Stimulated activated CD8-positive, alpha-beta memory T cell treated with anti-CD3 and anti-CD28 coated beads, Interleukin-7, amount 100 ng/mL, for 24 hours (primary cell): Measurements from ENCODE around the gene SLC7A7.
"Not testable (repeated sequence)": the region's sequence is repeated elsewhere in the genome, so short reads cannot be mapped to it uniquely, and the experiment has no call there.

Experiments
- DNase-seq: peaks from one replicate; pipeline ENCODE4 v3.0.0-alpha.2; 2020; ENCODE audit warnings: low read depth

SLC7A7 gene

DNA sequence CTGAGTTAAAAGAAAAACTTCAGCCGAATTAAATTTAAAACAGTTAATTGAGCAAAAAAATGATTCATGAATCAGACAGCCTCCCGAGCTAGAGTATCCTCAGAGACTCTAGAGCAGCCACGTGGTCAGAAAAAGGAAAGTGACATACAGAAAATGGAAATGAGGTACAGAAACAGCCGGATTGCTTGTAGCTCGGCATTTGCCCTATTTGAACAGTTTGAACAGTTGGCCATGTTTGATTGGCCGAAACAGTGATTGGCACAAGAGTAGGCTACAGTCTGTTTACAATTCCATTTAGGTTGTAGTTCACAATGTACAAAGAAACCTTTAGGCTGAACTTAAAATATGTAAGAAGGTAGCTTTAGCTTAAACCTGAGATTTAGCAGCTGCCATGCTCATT is 61.6 kb downstream of the SLC7A7 start:
- DNase-seq: no peak

GRCh38 chr14:22752422-22752821 is 62.8 kb downstream of the SLC7A7 start:
- no peak for DNase-seq

DNA sequence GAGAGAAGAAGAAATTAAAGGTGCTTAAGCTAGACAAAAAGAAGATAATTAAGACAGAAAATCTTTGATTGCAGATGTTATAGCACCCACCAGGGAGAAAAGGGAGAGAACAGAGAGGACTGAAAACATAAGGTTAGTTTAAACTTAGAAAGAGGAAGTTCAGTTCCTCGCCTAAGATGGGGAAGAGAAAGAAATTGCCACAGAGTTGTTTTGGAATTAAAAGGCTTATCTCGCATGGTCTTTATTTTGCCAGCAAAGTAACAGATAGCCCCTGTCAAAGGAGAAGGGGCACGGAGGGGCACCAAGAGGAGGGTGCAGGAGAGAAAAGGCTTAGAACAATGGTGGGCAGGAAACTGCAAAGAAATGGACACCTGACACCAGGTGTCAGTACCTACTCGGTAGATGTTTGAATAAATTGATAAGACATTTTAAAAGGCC is 66.6 kb downstream of the SLC7A7 start:
- DNase-seq: no peak

DNA sequence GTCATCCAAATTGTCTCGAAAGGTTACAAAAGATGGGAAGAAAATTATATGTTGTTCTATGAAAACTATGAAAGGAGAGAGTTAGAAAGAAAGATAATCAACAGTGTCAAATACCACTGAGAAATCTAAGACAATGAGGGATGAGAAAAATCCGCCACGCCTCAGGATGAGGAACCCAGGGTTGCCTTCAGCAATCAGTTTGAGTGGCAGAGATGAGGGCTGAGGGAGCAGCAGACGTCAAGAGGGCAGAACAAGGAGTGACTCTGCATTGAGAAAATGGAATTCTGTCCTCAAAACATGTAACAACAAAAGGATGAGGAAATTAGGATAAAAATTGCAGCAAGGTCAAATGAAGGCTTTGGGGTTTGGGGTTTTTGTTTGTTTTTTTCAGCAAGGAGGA is 67.0 kb downstream of the SLC7A7 start:
- DNase-seq: no peak

- no peak for DNase-seq
Observed at GRCh38 chr14:22747769-22748168, 67.5 kb downstream of the SLC7A7 start.

DNA sequence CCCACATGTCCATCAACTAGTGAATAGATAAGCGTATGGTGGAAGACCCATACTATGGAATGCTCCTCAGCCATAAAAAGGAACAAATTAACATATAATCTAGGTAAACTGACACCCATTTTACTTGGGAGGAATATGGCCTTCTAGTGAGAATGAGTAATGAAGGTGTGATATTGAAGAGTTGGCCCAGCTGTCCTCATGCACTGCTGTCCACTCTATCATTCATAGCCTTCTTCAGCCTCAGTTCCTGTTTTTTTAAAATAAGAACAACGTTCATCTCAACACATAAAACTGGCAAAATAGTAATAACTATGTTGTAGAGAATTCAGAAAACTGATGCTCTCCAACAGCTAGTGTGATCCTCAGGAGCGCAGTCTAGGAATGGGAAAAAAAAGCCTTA is 75.2 kb downstream of the SLC7A7 start:
- no peak for DNase-seq

- DNase-seq: no peak
Observed at GRCh38 chr14:22739423-22739822, 75.8 kb downstream of the SLC7A7 start.

GRCh38 chr14:22737052-22737451 is 78.2 kb downstream of the SLC7A7 start:
- DNase-seq: no peak

DNA sequence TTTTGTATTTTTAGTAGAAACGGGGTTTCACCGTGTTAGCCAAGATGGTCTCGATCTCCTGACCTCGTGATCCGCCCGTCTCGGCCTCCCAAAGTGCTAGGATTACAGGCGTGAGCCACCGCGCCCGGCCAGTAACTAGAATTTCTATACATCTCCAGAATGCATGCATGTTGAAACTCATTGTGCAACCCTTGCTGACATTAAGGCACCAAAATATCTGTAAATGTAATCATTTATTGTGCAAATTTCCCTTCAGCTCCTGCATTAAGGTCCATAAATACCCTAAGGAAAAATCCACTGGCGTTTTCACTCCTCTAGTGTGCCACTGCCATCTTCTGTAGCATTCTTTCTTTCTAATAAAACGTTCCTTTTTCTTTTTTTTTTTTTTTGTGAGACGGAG is 78.9 kb downstream of the SLC7A7 start:
- DNase-seq: not testable (repeated sequence)

DNA sequence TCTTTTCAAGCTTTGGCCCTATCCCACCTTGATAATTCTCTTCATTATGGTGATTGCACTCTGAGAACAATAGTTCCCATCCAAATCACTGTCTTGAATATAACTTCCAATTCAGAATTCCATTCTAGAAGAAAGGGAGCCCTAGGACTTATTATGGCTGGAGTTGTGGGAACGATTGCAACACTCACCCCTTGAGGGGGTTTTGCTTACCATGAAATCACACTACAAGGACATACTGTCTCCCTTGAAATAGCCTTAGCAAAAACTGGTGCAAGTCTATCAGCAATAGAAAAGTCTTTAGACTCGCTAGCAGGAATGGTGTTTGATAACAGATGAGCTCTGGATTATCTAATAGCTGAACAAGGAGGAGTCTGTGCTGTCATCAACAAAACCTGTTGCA is 80.1 kb downstream of the SLC7A7 start:
- no peak for DNase-seq

DNA sequence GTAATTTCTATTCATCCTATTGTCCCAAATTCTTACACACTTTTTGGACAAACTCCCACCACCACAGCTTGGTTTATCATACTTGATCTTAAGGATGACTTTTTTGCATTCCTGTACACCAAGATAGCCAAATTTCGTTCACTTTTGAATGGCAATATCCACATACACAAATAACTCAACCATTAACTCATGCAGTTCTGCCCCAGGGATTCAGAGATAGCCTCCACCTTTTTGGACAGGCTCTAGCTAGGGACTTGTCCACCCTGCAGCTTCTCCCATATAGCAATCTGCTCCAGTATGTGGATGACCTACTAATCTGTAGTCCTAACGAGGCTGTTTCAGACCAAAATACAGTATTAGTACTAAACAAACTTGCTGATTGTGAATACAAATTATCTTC is 81.4 kb downstream of the SLC7A7 start:
- DNase-seq: no peak

- DNase-seq: not testable (repeated sequence)
Observed at GRCh38 chr14:22732062-22732461, 83.2 kb downstream of the SLC7A7 start.

- DNase-seq: no peak
Observed at GRCh38 chr14:22726012-22726411, 89.2 kb downstream of the SLC7A7 start.

- not testable (repeated sequence) for DNase-seq
Observed at GRCh38 chr14:22725374-22725773, 89.9 kb downstream of the SLC7A7 start.

DNA sequence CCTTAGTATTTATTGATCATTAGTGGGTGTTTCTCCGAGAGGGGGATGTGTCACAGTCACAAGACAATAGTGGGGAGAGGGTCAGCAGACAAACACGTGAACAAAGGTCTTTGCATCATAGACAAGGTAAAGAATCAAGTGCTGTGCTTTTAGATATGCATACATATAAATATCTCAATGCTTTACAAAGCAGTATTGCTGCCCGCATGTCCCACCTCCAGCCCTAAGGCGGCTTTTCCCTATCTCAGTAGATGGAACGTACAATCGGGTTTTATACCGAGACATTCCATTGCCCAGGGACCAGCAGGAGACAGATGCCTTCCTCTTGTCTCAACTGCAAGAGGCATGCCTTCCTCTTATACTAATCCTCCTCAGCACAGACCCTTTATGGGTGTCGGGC is 90.4 kb downstream of the SLC7A7 start:
- not testable (repeated sequence) for DNase-seq

- DNase-seq: no peak
Observed at GRCh38 chr14:22723815-22724214, 91.4 kb downstream of the SLC7A7 start.
